Measurements from ENCODE around the gene IDH3B. TPM values are rescaled to one million over a fixed set of nuclear protein-coding genes. Genes with fewer than 3 reads are reported as not detected.

Gene IDH3B
- total and polyA plus RNA-seq, 9 of the 15 experiments (the other 6 are each of a cell fraction or from before 2014, with no cell fraction given), result 91.7 to 224 (median 155) TPM

- TF ChIP-seq KDM4B (IDR thresholded peaks at IDR 0.05; ENCODE audit: borderline replicate concordance in 2 of 2, low read depth in 1 of 2) (peak in 1 of 2 experiments; percentile 91; a peak in 2 of 4 replicates), MECOM (CRISPR knock-in tag; IDR thresholded peaks at IDR 0.05) (no peak), MBD2 (IDR thresholded peaks at IDR 0.05; ENCODE audit: borderline replicate concordance, low read depth) (peak; percentile 71), ZNF124 (CRISPR knock-in tag; IDR thresholded peaks at IDR 0.05) (no peak), MGA (IDR thresholded peaks at IDR 0.05) (peak; percentile 39), XRCC5 (IDR thresholded peaks at IDR 0.05; ENCODE audit: low read depth, low read length) (no peak), TOE1 (IDR thresholded peaks at IDR 0.05; ENCODE audit: borderline replicate concordance) (0 out of 2 replicates have a peak, but pooled peaks have one; percentile 43), TOE1 (CRISPR knock-in tag; IDR thresholded peaks at IDR 0.05; ENCODE audit: borderline replicate concordance, low read depth) (no peak), ZC3H8 (IDR thresholded peaks at IDR 0.05) (no peak), ARNT (IDR thresholded peaks at IDR 0.05) (peak in 1 of 2 experiments; percentile 48; a peak in 1 of 4 replicates), CXXC5 (CRISPR knock-in tag; IDR thresholded peaks at IDR 0.05) (peak; percentile 74)
- TF ChIP-seq, protein P1, sequence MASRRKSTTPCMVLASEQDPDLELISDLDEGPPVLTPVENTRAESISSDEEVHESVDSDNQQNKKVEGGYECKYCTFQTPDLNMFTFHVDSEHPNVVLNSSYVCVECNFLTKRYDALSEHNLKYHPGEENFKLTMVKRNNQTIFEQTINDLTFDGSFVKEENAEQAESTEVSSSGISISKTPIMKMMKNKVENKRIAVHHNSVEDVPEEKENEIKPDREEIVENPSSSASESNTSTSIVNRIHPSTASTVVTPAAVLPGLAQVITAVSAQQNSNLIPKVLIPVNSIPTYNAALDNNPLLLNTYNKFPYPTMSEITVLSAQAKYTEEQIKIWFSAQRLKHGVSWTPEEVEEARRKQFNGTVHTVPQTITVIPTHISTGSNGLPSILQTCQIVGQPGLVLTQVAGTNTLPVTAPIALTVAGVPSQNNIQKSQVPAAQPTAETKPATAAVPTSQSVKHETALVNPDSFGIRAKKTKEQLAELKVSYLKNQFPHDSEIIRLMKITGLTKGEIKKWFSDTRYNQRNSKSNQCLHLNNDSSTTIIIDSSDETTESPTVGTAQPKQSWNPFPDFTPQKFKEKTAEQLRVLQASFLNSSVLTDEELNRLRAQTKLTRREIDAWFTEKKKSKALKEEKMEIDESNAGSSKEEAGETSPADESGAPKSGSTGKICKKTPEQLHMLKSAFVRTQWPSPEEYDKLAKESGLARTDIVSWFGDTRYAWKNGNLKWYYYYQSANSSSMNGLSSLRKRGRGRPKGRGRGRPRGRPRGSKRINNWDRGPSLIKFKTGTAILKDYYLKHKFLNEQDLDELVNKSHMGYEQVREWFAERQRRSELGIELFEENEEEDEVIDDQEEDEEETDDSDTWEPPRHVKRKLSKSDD (conservative IDR thresholded peaks at IDR 0.05; ENCODE audit: low read length), result peak; percentile 57; the same call in 1 of the 2 replicates
Observed at GRCh38 chr20:2663887-2664719, at the start of gene IDH3B (continued).

Measured in K562 (cell line).